GM21381 (cell line): Measurements from ENCODE around the gene FANCC.
A peak's percentile ranks its signal among the peaks of the same experiment; 100 is the strongest.

Experiments
- ATAC-seq: cut with Tn5 transposase; IDR thresholded peaks from one replicate; pipeline ENCODE4 v1.9.1; 2021; ENCODE audit warnings: mild to moderate bottlenecking, moderate library complexity; ENCODE audit not compliant: unreplicated experiment

FANCC gene

GRCh38 chr9:95127249-95128176 is 190.0 kb downstream of the FANCC start:
- ATAC-seq = peak; percentile 62

GRCh38 chr9:95126739-95127138 is 190.8 kb downstream of the FANCC start:
- ATAC-seq = no peak

- no peak for ATAC-seq
Measured at GRCh38 chr9:95125652-95126051, 191.9 kb downstream of the FANCC start.

- no peak for ATAC-seq
Measured at GRCh38 chr9:95124582-95125367, 192.7 kb downstream of the FANCC start.

- no peak for ATAC-seq
Measured at GRCh38 chr9:95120781-95121370, 196.6 kb downstream of the FANCC start.

GRCh38 chr9:95118596-95118995 is 198.9 kb downstream of the FANCC start:
- no peak for ATAC-seq

- ATAC-seq = no peak
Measured at GRCh38 chr9:95116808-95117204, 200.7 kb downstream of the FANCC start.

- no peak for ATAC-seq
Measured at GRCh38 chr9:95116002-95116807, 201.3 kb downstream of the FANCC start.

GRCh38 chr9:95115104-95115503 is 202.4 kb downstream of the FANCC start:
- ATAC-seq = no peak

- ATAC-seq = no peak
Measured at GRCh38 chr9:95112436-95113280, 204.9 kb downstream of the FANCC start.

GRCh38 chr9:95111716-95112115 is 205.8 kb downstream of the FANCC start:
- ATAC-seq = no peak

GRCh38 chr9:95110921-95111525 is 206.5 kb downstream of the FANCC start:
- ATAC-seq = no peak

GRCh38 chr9:95109456-95109855 is 208.1 kb downstream of the FANCC start:
- ATAC-seq = no peak

- ATAC-seq = no peak
Measured at GRCh38 chr9:95108777-95109176, 208.7 kb downstream of the FANCC start.

GRCh38 chr9:95107976-95108375 is 209.5 kb downstream of the FANCC start:
- ATAC-seq = no peak

GRCh38 chr9:95107001-95107749 is 210.3 kb downstream of the FANCC start:
- no peak for ATAC-seq

- no peak for ATAC-seq
Measured at GRCh38 chr9:95105519-95106287, 211.8 kb downstream of the FANCC start.

- no peak for ATAC-seq
Measured at GRCh38 chr9:95104980-95105379, 212.5 kb downstream of the FANCC start.
